ENCODE measurements around the gene ZC3H6. TPM values are rescaled to one million over a fixed set of nuclear protein-coding genes. Genes with fewer than 3 reads are reported as not detected.

The ZC3H6 gene
- total and polyA plus RNA-seq, 2 experiments from 2014 or later: 2.1 to 2.5 TPM

- no peaks in the 10 kb centered on the region for H3K27me3 ChIP-seq (replicated peaks; ENCODE audit: insufficient read depth)
- no peaks in the 10 kb centered on the region for H3K9me2 ChIP-seq (ENCODE audit: insufficient read depth)
- no peak overlapping the region for H2AFZ ChIP-seq
- no peak overlapping the region for H3K4me3 ChIP-seq
- H3K27ac ChIP-seq: no peak overlapping the region
- no peaks in the 10 kb centered on the region for H3K4me1 ChIP-seq (ENCODE audit: insufficient read depth)
- in situ Hi-C loops (cut with MboI): no loop called here
- H3K9me3 ChIP-seq (ENCODE audit: low read depth): no peaks in the 10 kb centered on the region
- H3K4me2 ChIP-seq (ENCODE audit: unreplicated experiment): no peak overlapping the region
- peaks cover 4% of the 10 kb centered on the region; the same call in 1 of the 2 replicates for H3K79me2 ChIP-seq (ENCODE audit: insufficient read depth)
- H4K20me1 ChIP-seq (ENCODE audit: insufficient read depth): no peaks in the 10 kb centered on the region
- WGBS, 2 experiments (ENCODE audit: low coverage in 1 of 2, low lambda C conversion rate in 2 of 2, missing lambda C conversion rate in 2 of 2): 80 to 84% methylated on average over 3 of the region's 3 CpGs
- no peaks in the 10 kb centered on the region for H3K36me3 ChIP-seq (ENCODE audit: low read depth)
- TF ChIP-seq EZH2 (IDR thresholded peaks at IDR 0.05; ENCODE audit: insufficient read depth, poor library complexity, severe bottlenecking): no peak
- H3F3A ChIP-seq (ENCODE audit: insufficient read depth): no peaks in the 10 kb centered on the region
- no peak for DNase-seq
- H3K9ac ChIP-seq: no peak overlapping the region
These were observed 14.7 kb downstream of the ZC3H6 start for GRCh38 chr2:112290088-112290487.

- no peaks in the 10 kb centered on the region for H3F3A ChIP-seq (ENCODE audit: insufficient read depth)
- 47 to 50% methylated on average over 1 of the region's 1 CpG for WGBS, 2 experiments (ENCODE audit: low coverage in 1 of 2, low lambda C conversion rate in 2 of 2, missing lambda C conversion rate in 2 of 2)
- H3K4me1 ChIP-seq (ENCODE audit: insufficient read depth): no peaks in the 10 kb centered on the region
- no peak overlapping the region for H2AFZ ChIP-seq
- no peaks in the 10 kb centered on the region for H3K9me3 ChIP-seq (ENCODE audit: low read depth)
- H3K27ac ChIP-seq: no peak overlapping the region
- no peak for TF ChIP-seq EZH2 (IDR thresholded peaks at IDR 0.05; ENCODE audit: insufficient read depth, poor library complexity, severe bottlenecking)
- TF ChIP-seq EZH2phosphoT487 (IDR thresholded peaks at IDR 0.05; ENCODE audit: insufficient read depth, low read depth): no peak
- in situ Hi-C loops (cut with MboI): no loop called here
- no peak overlapping the region for H3K9ac ChIP-seq
- no peaks in the 10 kb centered on the region for H3K36me3 ChIP-seq (ENCODE audit: low read depth)
- no peak overlapping the region for H3K4me2 ChIP-seq (ENCODE audit: unreplicated experiment)
- H3K79me2 ChIP-seq (ENCODE audit: insufficient read depth): no peaks in the 10 kb centered on the region
- no peaks in the 10 kb centered on the region for H4K20me1 ChIP-seq (ENCODE audit: insufficient read depth)
- H3K4me3 ChIP-seq: no peak overlapping the region
- no peak for DNase-seq
- no peaks in the 10 kb centered on the region for H3K9me2 ChIP-seq (ENCODE audit: insufficient read depth)
- no peaks in the 10 kb centered on the region for H3K27me3 ChIP-seq (replicated peaks; ENCODE audit: insufficient read depth)
These were observed 15.3 kb downstream of the ZC3H6 start for GRCh38 chr2:112290648-112291047.

GRCh38 chr2:112293636-112294401 is 18.4 kb downstream of the ZC3H6 start:
- in situ Hi-C loops (cut with MboI): no loop called here
- TF ChIP-seq EZH2phosphoT487 (IDR thresholded peaks at IDR 0.05; ENCODE audit: insufficient read depth, low read depth) (no peak), EZH2 (IDR thresholded peaks at IDR 0.05; ENCODE audit: insufficient read depth, poor library complexity, severe bottlenecking) (no peak)
- Histone ChIP-seq H3K4me3 (no peak overlapping the region), H2AFZ (no peak overlapping the region), H3K27me3 (replicated peaks; ENCODE audit: insufficient read depth) (no peaks in the 10 kb centered on the region), H3F3A (ENCODE audit: insufficient read depth) (no peaks in the 10 kb centered on the region), H4K20me1 (ENCODE audit: insufficient read depth) (no peaks in the 10 kb centered on the region), H3K4me2 (ENCODE audit: unreplicated experiment) (no peak overlapping the region), H3K27ac (no peak overlapping the region), H3K9me2 (ENCODE audit: insufficient read depth) (no peaks in the 10 kb centered on the region), H3K4me1 (ENCODE audit: insufficient read depth) (no peaks in the 10 kb centered on the region), H3K79me2 (ENCODE audit: insufficient read depth) (no peaks in the 10 kb centered on the region), H3K36me3 (ENCODE audit: low read depth) (no peaks in the 10 kb centered on the region), H3K9ac (no peak overlapping the region), H3K9me3 (ENCODE audit: low read depth) (no peaks in the 10 kb centered on the region)
- no peak for DNase-seq
- 87 to 89% methylated on average over 8 of the region's 8 CpGs for WGBS, 2 experiments (ENCODE audit: low coverage in 1 of 2, low lambda C conversion rate in 2 of 2, missing lambda C conversion rate in 2 of 2)

- no peak overlapping the region for H3K27ac ChIP-seq
- H4K20me1 ChIP-seq (ENCODE audit: insufficient read depth): no peaks in the 10 kb centered on the region
- no peaks in the 10 kb centered on the region for H3K9me3 ChIP-seq (ENCODE audit: low read depth)
- no peak overlapping the region for H3K9ac ChIP-seq
- no peak overlapping the region for H3K4me2 ChIP-seq (ENCODE audit: unreplicated experiment)
- in situ Hi-C loops (cut with MboI): no loop called here
- H3K79me2 ChIP-seq (ENCODE audit: insufficient read depth): no peaks in the 10 kb centered on the region
- H3K36me3 ChIP-seq (ENCODE audit: low read depth): no peaks in the 10 kb centered on the region
- no peaks in the 10 kb centered on the region for H3K27me3 ChIP-seq (replicated peaks; ENCODE audit: insufficient read depth)
- 0 out of 2 replicates have a peak, but pooled peaks cover 1% of the 10 kb centered on the region for H3K4me1 ChIP-seq (ENCODE audit: insufficient read depth)
- WGBS, 2 experiments (ENCODE audit: low coverage in 1 of 2, low lambda C conversion rate in 2 of 2, missing lambda C conversion rate in 2 of 2): 68 to 73% methylated on average over 5 of the region's 5 CpGs
- TF ChIP-seq EZH2 (IDR thresholded peaks at IDR 0.05; ENCODE audit: insufficient read depth, poor library complexity, severe bottlenecking) (no peak), EZH2phosphoT487 (IDR thresholded peaks at IDR 0.05; ENCODE audit: insufficient read depth, low read depth) (no peak)
- H3F3A ChIP-seq (ENCODE audit: insufficient read depth): no peaks in the 10 kb centered on the region
- no peak overlapping the region for H3K4me3 ChIP-seq
- no peak for DNase-seq
- no peak overlapping the region for H2AFZ ChIP-seq
- no peaks in the 10 kb centered on the region for H3K9me2 ChIP-seq (ENCODE audit: insufficient read depth)
These were observed 20.1 kb downstream of the ZC3H6 start for GRCh38 chr2:112295407-112296078.

Data from GM23248 (cell line).